HG03575 (cell line): ENCODE measurements around the gene GALR1.
"Not testable (repeated sequence)": the region's sequence is repeated elsewhere in the genome, so short reads cannot be mapped to it uniquely, and the experiment has no call there.

Source experiments
- ATAC-seq: cut with Tn5 transposase; IDR thresholded peaks from one replicate; pipeline ENCODE4 v1.9.1; 2021; ENCODE audit not compliant: unreplicated experiment, insufficient number of reproducible peaks, low FRiP score; ENCODE audit errors: extremely low read depth

Gene GALR1

GRCh38 chr18:77248873-77249568 is 627 bp upstream of the GALR1 start:
- no peak for ATAC-seq

GRCh38 chr18:77250501-77250925 is 865 bp downstream of the GALR1 start:
- no peak for ATAC-seq

GRCh38 chr18:77250926-77251729 is 1.5 kb downstream of the GALR1 start:
- no peak for ATAC-seq

DNA sequence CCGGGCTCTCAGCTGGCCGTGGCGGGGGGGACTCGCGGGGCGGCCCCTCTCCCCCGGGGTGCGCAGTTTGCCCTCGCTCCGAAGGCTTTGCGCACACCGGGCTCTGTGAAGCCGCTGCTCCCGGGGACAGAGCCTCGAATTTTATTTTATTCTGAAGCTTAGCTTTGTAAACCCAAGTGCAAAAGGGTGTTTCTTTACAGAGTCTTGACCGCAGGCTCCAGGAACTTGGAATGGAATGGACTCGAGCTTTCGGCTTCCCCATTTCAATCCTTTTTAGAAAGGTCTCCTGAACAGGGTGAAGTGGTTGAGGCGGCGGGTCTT is 2.0 kb downstream of the GALR1 start:
- no peak for ATAC-seq

- no peak for ATAC-seq
Measured at GRCh38 chr18:77254711-77255405, 5.2 kb downstream of the GALR1 start.

DNA sequence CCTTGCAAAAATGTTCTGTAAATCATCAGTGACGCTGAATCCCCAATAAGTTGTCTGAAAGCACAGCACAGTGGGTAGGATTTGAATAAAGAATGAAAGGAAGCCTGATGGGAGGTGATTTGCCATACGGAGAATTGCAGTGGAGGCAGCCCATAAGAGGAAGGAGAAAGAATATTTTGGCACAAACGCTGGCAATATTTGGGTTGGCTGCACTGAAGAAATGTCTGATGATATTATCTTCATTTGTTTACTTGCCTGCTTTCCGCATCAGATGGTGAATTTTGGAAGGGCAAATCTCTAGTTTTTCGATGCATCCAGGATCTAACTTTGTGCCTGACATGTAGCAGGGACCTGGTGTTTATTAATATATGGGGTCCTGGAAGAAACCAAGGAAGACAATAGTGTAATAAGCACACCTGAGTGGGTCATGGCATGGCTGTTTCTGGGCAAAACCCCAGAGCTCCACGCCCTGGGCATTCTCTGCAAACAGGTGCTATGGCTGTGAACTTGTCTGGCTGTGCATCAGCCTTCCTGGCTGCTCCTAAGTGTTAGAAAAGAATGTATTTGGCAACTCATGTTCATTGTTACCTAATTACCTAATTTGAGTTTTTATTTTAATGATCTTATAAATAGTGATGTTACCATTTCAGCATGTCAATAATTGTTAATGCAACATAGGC is 5.9 kb downstream of the GALR1 start:
- no peak for ATAC-seq

- no peak for ATAC-seq
Measured at GRCh38 chr18:77262643-77263465, 13.2 kb downstream of the GALR1 start.

DNA sequence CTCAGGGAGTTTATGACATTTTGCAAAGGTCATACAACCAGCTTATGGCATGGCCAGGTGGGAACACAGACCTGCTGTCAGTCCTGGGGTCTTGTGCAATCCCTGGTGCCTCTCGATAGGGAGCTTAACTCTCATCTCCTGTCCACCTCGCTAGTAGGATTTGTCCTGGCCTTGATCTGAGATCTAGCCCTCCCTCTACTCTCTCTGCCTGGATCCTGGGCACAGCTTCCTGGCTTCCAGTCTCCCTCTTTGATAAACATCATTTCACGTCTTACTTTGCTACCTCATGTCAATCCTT is 13.8 kb downstream of the GALR1 start:
- ATAC-seq = no peak

GRCh38 chr18:77267969-77268368 is 18.3 kb downstream of the GALR1 start:
- no peak for ATAC-seq

DNA sequence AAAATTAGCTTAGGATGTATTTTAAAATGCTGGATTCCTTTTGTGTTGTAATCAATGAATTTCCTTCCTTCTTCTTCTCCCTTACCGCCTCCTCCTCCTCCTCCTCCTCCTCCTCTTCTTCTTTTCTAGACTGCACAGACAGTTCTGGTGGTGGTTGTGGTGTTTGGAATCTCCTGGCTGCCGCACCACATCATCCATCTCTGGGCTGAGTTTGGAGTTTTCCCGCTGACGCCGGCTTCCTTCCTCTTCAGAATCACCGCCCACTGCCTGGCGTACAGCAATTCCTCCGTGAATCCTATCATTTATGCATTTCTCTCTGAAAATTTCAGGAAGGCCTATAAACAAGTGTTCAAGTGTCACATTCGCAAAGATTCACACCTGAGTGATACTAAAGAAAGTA is 18.8 kb downstream of the GALR1 start:
- no peak for ATAC-seq

DNA sequence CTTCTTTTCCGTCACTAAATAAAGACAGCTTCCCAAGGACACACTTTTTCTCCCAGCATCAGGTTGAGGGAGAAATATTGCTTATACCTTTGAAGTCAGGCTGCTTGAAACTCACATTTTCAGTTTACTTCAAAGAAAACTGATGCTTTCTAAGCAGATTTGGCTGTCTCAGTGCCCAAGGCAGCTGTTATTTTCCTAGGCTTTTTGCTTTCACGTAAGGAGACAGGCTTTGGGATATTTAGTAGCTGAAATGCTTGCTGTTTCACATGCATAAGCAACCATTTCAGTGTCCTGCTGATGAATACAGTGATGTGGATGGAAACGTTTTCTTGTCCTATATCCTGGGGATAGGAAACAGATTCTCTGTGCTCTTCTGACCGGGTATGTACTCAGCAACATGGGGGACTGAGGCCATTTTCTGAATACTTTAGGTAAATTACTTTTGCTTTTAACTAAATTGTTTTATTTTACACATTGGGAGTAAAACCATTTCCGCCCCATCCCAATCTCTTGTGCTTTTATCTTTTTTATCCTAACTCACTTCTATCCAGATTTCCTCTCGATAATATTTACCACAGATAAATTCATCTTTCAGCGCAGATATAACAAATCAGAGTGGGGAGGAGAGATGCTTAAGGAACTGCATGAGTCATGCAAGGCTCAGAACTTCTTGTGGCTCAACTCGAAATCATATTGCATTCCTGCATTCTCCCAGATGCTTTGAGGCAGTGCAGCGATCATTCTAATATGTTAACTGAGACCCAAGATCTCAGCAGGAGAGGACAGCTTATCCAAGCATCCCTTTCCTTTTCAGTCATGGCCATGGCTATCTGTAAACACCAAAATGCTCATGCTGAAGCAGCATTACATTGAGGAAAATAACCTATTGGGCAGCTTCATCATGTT is 22.2 kb downstream of the GALR1 start:
- ATAC-seq = no peak

- not testable (repeated sequence) for ATAC-seq
Measured at GRCh38 chr18:77290841-77291240, 41.2 kb downstream of the GALR1 start.

DNA sequence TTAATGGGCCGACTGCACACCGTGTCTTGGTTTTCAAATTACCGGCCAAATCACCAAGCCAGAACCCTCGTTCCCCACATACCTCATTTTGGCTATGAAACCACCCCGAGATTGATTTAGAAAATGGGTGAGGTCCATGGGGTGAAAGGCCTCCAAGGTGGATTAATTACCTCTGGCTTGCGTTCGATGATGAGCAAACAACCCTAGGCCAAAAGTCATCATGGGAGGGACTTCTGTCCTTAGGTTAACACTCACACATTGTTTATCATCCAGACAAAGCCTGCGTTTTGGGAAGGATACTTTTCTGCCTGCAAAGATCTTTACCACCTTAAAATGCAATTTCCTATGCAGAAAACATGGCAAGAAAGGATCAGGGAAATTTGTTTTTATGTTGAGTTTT is 48.5 kb downstream of the GALR1 start:
- no peak for ATAC-seq

GRCh38 chr18:77299706-77300105 is 50.1 kb downstream of the GALR1 start:
- no peak for ATAC-seq

GRCh38 chr18:77300579-77300978 is 50.9 kb downstream of the GALR1 start:
- ATAC-seq = no peak

DNA sequence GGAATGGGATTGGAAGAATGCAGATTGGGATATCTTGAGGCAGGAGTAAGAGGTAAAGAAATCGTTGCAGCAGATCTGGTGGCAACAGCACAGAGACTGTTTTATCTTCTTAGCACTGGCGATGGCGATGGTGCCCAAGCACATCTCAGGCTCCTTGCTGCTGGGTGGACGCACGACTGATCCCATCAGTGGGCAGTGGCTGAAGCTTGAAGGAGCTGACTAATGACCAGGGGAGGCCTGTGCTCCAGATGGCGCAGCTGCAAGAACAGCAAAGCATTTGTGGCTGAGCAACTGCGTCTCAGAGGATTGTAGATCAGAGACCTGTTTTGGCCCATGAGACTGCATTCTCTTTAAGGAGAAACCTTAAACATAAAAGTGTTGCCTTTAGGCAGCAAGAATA is 54.6 kb downstream of the GALR1 start:
- ATAC-seq = no peak

- ATAC-seq = no peak
Measured at GRCh38 chr18:77305676-77306075, 56.0 kb downstream of the GALR1 start.

- no peak for ATAC-seq
Measured at GRCh38 chr18:77308216-77308615, 58.6 kb downstream of the GALR1 start.
